ENCODE data around the gene STRN3. TPM values are rescaled to one million over a fixed set of nuclear protein-coding genes. Genes with fewer than 3 reads are reported as not detected.

STRN3 gene
- total RNA-seq, 1 experiment from 2014 or later: 36.6 TPM

DNA sequence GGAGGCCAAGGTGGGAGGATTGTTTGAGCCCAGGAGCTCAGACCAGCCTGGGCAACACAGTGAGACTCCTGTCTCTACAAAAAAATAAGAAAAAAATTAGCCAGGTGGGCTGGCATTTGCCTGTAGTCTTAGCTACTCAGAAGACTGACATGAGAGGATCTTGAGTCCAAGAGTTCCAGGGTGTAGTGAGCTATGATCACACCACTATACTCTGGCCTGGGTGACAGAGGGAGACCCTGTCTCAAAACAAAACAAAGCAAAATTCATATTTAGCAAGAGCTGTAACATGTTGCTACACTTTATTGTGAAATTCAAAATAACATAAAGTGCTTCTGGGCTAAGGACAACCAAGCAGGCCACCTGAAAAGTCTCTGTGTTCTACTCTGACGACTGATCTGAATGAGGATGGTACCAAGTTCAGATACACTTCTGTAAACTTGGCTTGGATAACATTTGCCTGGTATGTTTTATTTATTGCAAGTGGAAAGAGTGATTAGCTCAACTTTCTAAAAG, 11.6 kb upstream of the STRN3 start:
- TF ChIP-seq, protein P1, sequence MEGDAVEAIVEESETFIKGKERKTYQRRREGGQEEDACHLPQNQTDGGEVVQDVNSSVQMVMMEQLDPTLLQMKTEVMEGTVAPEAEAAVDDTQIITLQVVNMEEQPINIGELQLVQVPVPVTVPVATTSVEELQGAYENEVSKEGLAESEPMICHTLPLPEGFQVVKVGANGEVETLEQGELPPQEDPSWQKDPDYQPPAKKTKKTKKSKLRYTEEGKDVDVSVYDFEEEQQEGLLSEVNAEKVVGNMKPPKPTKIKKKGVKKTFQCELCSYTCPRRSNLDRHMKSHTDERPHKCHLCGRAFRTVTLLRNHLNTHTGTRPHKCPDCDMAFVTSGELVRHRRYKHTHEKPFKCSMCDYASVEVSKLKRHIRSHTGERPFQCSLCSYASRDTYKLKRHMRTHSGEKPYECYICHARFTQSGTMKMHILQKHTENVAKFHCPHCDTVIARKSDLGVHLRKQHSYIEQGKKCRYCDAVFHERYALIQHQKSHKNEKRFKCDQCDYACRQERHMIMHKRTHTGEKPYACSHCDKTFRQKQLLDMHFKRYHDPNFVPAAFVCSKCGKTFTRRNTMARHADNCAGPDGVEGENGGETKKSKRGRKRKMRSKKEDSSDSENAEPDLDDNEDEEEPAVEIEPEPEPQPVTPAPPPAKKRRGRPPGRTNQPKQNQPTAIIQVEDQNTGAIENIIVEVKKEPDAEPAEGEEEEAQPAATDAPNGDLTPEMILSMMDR (IDR thresholded peaks at IDR 0.05; ENCODE audit: unreplicated experiment): no peak
- Mint-ChIP-seq H3K36me3 (ENCODE audit: insufficient read depth, unreplicated experiment) (no peaks in the 10 kb centered on the region), H3K27me3 (ENCODE audit: insufficient read depth, unreplicated experiment) (no peaks in the 10 kb centered on the region), H3K4me3 (ENCODE audit: unreplicated experiment) (no peak overlapping the region), H3K27ac (ENCODE audit: low read depth, unreplicated experiment) (peak overlapping the region; percentile 71), H3K4me1 (ENCODE audit: insufficient read depth, unreplicated experiment) (peaks cover 24% of the 10 kb centered on the region), H3K9me3 (ENCODE audit: unreplicated experiment) (no peaks in the 10 kb centered on the region)
- CTCF ChIA-PET: interaction anchor here (0.7 to 1.2 kb wide), 4 partner anchors 36 to 170 kb away, joined by 3 read pairs; partner anchors contain the start of gene HECTD1
- BruUV-seq (replicated peaks): no TSS peak
- peak; percentile 35 for DNase-seq (ENCODE audit: unreplicated experiment)
- POLR2A ChIA-PET: interaction anchor here (0.7 to 4.0 kb wide), 7 partner anchors 11 to 54 kb away, joined by 3 to 38 read pairs (median 5); partner anchors contain the start of genes AP4S1 and STRN3
- intact Hi-C loops (cut with micrococcal nuclease): no loop called here

DNA sequence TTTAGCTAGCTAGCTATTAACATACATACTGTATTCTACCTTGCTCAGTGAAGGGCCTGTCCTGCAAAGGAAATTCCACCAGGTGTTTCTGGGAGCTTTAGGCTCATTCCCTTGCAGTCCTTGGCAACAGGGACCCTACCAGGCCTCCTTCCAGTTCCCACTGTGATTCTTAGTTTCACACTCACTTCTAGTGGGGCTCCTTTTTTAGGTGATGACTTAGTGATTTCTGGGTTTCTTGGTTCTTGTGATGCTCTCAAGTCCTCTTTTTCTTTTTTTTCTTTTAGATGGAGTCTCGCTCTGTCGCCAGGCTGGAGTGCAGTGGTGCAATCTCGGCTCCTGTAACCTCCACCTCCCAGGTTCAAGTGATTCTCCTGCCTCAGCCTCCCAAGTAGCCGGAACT, 10.4 kb upstream of the STRN3 start:
- Mint-ChIP-seq H3K27ac (ENCODE audit: low read depth, unreplicated experiment) (no peak overlapping the region), H3K4me1 (ENCODE audit: insufficient read depth, unreplicated experiment) (peaks cover 28% of the 10 kb centered on the region), H3K36me3 (ENCODE audit: insufficient read depth, unreplicated experiment) (no peaks in the 10 kb centered on the region), H3K4me3 (ENCODE audit: unreplicated experiment) (no peak overlapping the region), H3K9me3 (ENCODE audit: unreplicated experiment) (no peaks in the 10 kb centered on the region), H3K27me3 (ENCODE audit: insufficient read depth, unreplicated experiment) (no peaks in the 10 kb centered on the region)
- TF ChIP-seq, protein P1 (IDR thresholded peaks at IDR 0.05; ENCODE audit: unreplicated experiment): no peak
- POLR2A ChIA-PET: interaction anchor here (0.6 to 1.8 kb wide), 3 partner anchors 10 to 40 kb away, joined by 3 to 9 read pairs (median 3); partner anchors contain the start of genes AP4S1 and STRN3
- intact Hi-C loops (cut with micrococcal nuclease): no loop called here
- DNase-seq (ENCODE audit: unreplicated experiment): no peak
- CTCF ChIA-PET: interaction anchor here (0.7 kb wide), 2 partner anchors 22 to 88 kb away, joined by 3 to 4 read pairs; no protein-coding TSS in a partner anchor
- no TSS peak for BruUV-seq (replicated peaks)

DNA sequence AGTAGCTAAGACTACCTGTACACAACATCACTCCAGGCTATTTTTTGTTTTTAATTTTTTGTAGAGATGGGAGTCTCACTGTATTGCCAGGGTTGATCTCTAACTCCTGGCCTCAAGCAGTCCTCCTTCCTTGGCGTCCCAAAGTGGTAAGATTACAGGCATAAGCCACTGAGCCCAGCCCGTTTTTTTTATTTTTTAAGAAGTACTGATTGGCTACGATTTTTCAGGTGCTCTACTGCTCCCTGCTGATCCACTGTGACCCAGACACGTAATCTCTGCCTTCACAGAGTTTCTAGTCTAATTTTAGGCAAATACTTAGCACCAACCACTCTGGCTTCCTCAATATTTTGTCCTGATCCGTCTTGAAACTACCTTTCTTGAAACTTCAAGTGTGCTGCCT, 4.3 kb upstream of the STRN3 start:
- Mint-ChIP-seq H3K9me3 (ENCODE audit: unreplicated experiment) (no peaks in the 10 kb centered on the region), H3K4me1 (ENCODE audit: insufficient read depth, unreplicated experiment) (peaks cover 25% of the 10 kb centered on the region), H3K36me3 (ENCODE audit: insufficient read depth, unreplicated experiment) (peaks cover 15% of the 10 kb centered on the region), H3K27me3 (ENCODE audit: insufficient read depth, unreplicated experiment) (no peaks in the 10 kb centered on the region), H3K4me3 (ENCODE audit: unreplicated experiment) (no peak overlapping the region), H3K27ac (ENCODE audit: low read depth, unreplicated experiment) (peak overlapping the region; percentile 38)
- TF ChIP-seq, protein P1 (IDR thresholded peaks at IDR 0.05; ENCODE audit: unreplicated experiment): no peak
- POLR2A ChIA-PET: interaction anchor here (9.0 kb wide), 1 partner anchor 26 kb away, joined by 128 read pairs; no protein-coding TSS in a partner anchor
- DNase-seq (ENCODE audit: unreplicated experiment): no peak
- CTCF ChIA-PET: no interaction called here
- no TSS peak for BruUV-seq (replicated peaks)
- intact Hi-C loops (cut with micrococcal nuclease): no loop called here

DNA sequence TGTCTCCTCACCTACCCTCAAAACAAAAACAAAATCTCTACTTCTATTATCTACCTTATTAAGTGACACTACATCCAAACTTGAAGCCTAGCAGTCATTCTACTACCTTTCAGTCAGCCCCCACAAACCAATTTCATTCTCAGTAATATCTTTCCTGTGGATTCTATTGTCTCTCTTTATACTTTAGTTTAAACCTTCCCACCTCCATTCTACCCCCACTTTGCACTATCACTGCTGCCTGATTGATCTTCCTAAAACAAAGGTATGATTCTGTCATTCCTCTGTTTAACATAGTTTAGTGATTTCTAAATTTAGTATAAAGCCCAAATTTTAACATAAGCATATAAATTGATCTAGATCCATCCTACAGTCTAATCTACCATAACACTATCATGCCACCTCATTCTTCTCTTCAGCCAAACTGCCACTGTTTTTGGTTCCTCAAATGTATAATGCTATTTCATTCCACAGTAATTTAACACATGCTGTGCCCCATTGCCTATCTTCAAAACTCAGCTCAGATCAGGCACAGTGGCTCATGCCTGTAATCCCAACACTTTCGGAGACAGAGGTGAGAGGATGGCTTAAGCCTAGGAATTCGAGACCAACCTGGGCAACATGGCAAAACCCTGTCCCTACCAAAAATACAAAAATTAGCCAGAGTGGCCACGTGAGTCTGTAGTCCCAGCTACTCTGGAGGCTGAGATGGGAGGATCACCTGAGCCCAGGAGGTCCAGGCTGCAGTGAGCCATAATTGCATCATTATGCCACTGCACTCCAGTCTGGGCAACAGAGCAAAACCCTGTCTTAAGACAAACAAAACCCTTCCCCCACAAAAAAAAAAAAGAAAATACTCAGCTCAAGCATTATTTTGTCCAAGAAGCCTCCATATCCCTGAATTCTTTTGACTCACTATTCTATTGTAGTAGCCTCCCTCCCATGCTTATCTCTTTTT, 3.1 kb upstream of the STRN3 start:
- no peak for DNase-seq (ENCODE audit: unreplicated experiment)
- H3K4me1 Mint-ChIP-seq (ENCODE audit: insufficient read depth, unreplicated experiment): peaks cover 34% of the 10 kb centered on the region
- TF ChIP-seq, protein P1 (IDR thresholded peaks at IDR 0.05; ENCODE audit: unreplicated experiment): no peak
- no peak overlapping the region for H3K4me3 Mint-ChIP-seq (ENCODE audit: unreplicated experiment)
- H3K27me3 Mint-ChIP-seq (ENCODE audit: insufficient read depth, unreplicated experiment): no peaks in the 10 kb centered on the region
- CTCF ChIA-PET: interaction anchor here (0.6 to 2.6 kb wide), 5 partner anchors 11 to 53 kb away, joined by 3 to 9 read pairs (median 3); no protein-coding TSS in a partner anchor
- no peaks in the 10 kb centered on the region for H3K9me3 Mint-ChIP-seq (ENCODE audit: unreplicated experiment)
- H3K36me3 Mint-ChIP-seq (ENCODE audit: insufficient read depth, unreplicated experiment): peaks cover 19% of the 10 kb centered on the region
- POLR2A ChIA-PET: interaction anchor here (5.3 to 9.0 kb wide), 2 partner anchors 10 to 28 kb away, joined by 38 to 128 read pairs; no protein-coding TSS in a partner anchor
- no TSS peak for BruUV-seq (replicated peaks)
- intact Hi-C loops (cut with micrococcal nuclease): no loop called here
- peak overlapping the region; percentile 49 for H3K27ac Mint-ChIP-seq (ENCODE audit: low read depth, unreplicated experiment)

All from MCF 10A (cell line).